ENCODE measurements around the gene PCYOX1L. TPM values are rescaled to one million over a fixed set of nuclear protein-coding genes. Genes with fewer than 3 reads are reported as not detected.
A peak's percentile ranks its signal among the peaks of the same experiment; 100 is the strongest.

The PCYOX1L gene
- total and polyA plus RNA-seq, 2 experiments from 2014 or later, result 6.7 to 14.7 TPM

GRCh38 chr5:149417711-149418368 lies 60.0 kb downstream of the PCYOX1L start:
- no peak overlapping the region for H3K4me3 ChIP-seq
- H3K9me2 ChIP-seq (ENCODE audit: insufficient read depth), result no peaks in the 10 kb centered on the region
- H4K20me1 ChIP-seq (replicated peaks; ENCODE audit: insufficient read depth), result no peaks in the 10 kb centered on the region
- no peak overlapping the region for H3K27ac ChIP-seq (ENCODE audit: low read depth)
- Mint-ChIP-seq H3K4me3 (no peak overlapping the region), H3K4me1 (peaks cover 33% of the 10 kb centered on the region), H3K36me3 (ENCODE audit: low read depth) (no peaks in the 10 kb centered on the region), H3K27ac (no peak overlapping the region), H3K9me3 (no peaks in the 10 kb centered on the region), H3K27me3 (ENCODE audit: insufficient read depth, low read depth, poor library complexity) (peaks cover 9% of the 10 kb centered on the region)
- TF ChIP-seq POLR2AphosphoS5 (IDR thresholded peaks at IDR 0.05; ENCODE audit: low read depth) (no peak), ZNF114 (CRISPR knock-in tag; IDR thresholded peaks at IDR 0.05) (no peak), CTCF (conservative IDR thresholded peaks at IDR 0.05; ENCODE audit: low read depth in 2 of 2) (no peak), STAT1 (IDR thresholded peaks at IDR 0.05; ENCODE audit: unreplicated experiment) (no peak), ZNF462 (CRISPR knock-in tag; IDR thresholded peaks at IDR 0.05) (no peak), NANOG (IDR thresholded peaks at IDR 0.05; ENCODE audit: borderline replicate concordance) (no peak), EZH2phosphoT487 (IDR thresholded peaks at IDR 0.05; ENCODE audit: unreplicated experiment) (no peak), CREB1 (CRISPR knock-in tag; IDR thresholded peaks at IDR 0.05; ENCODE audit: low read depth) (no peak), EZH2 (IDR thresholded peaks at IDR 0.05; ENCODE audit: low read depth, unreplicated experiment) (no peak), REST (IDR thresholded peaks at IDR 0.05; ENCODE audit: unreplicated experiment) (no peak), JUNB (IDR thresholded peaks at IDR 0.05; ENCODE audit: unreplicated experiment) (no peak)
- TF ChIP-seq, protein P1, sequence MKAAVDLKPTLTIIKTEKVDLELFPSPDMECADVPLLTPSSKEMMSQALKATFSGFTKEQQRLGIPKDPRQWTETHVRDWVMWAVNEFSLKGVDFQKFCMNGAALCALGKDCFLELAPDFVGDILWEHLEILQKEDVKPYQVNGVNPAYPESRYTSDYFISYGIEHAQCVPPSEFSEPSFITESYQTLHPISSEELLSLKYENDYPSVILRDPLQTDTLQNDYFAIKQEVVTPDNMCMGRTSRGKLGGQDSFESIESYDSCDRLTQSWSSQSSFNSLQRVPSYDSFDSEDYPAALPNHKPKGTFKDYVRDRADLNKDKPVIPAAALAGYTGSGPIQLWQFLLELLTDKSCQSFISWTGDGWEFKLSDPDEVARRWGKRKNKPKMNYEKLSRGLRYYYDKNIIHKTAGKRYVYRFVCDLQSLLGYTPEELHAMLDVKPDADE (IDR thresholded peaks at IDR 0.05), result no peak
- H3F3A ChIP-seq (replicated peaks; ENCODE audit: low read depth), result 0 out of 2 replicates have a peak, but pooled peaks cover 3% of the 10 kb centered on the region
- H3K27me3 ChIP-seq (ENCODE audit: insufficient read depth), result no peaks in the 10 kb centered on the region
- ATAC-seq, result no peak
- peak overlapping the region; percentile 65 for H3K4me2 ChIP-seq
- no peaks in the 10 kb centered on the region for H3K36me3 ChIP-seq (ENCODE audit: insufficient read depth)
- DNase-seq (ENCODE audit: low spot score), result no peak
- H3K4me1 ChIP-seq (ENCODE audit: insufficient read depth), result peaks cover 14% of the 10 kb centered on the region
- no peaks in the 10 kb centered on the region for H3K79me2 ChIP-seq (replicated peaks; ENCODE audit: insufficient read depth)
- H2AFZ ChIP-seq, result peak overlapping the region; percentile 84

Data from GM23338 (cell line).